Testis (tissue), 2 donors: ENCODE results near the gene SPATA2L.

Source experiments
- CTCF ChIP-seq, 3 experiments: fragments of 450-650 bp in 2 of 3; fragments of 200-600 bp in 1 of 3; sonication (generic) in 1 of 3; IDR thresholded peaks; one replicate each; pipeline ENCODE4 v1.5.1; 2016 to 2019; ENCODE audit warnings: antibody characterized with exemption in 3 of 3, mild to moderate bottlenecking in 2 of 3, moderate library complexity in 1 of 3
- POLR2A ChIP-seq: fragments of 450-650 bp; IDR thresholded peaks from one replicate; pipeline ENCODE4 v1.6.1; 2017; ENCODE audit warnings: antibody characterized with exemption, mild to moderate bottlenecking, moderate library complexity

GRCh38 chr16:89691231-89691985 lies 10.1 kb downstream of the SPATA2L start:
- no peak for TF ChIP-seq CTCF (IDR thresholded peaks at IDR 0.05)
- no peak for TF ChIP-seq POLR2A
